Measurements from ENCODE around the gene CRY2. TPM values are rescaled to one million over a fixed set of nuclear protein-coding genes. Genes with fewer than 3 reads are reported as not detected.

CRY2 gene
- total and polyA plus RNA-seq, 12 donors, result 16.8 to 131 (median 86.6) TPM

DNA sequence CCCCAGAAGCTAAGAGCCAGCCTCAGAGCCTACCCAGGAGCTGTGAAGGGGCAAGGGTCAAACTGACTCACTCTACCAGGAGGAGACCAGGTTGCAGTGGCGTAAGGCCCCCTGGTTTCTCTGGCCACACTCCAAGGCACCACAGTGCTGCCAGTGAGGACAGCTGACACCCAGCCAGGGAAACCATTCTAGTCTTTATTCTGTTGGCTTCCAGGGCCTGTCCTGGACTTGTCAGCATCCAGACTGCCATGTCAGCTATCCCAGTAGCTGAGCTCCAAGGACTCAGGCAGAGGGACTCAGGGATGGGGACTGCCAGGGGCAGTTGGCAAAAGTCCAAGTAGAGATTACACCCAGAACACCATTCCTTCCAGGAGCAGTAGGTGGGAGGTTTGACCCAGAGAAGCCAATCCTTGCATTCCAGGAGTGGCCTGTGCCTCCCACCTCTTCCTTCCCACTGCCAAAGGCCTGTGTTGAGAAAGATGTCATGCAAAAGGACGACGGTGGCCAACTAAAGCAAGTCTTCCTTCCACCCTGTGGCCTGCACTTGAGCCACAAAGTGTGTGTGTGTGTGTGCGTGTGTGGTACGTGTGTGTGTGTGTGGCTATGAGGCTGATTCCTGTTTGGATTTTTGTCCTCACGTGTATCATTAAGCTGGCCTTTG, 34.6 kb downstream of the CRY2 start:
- peaks cover 0 to 68% (median 32%) of the 10 kb centered on the region in 9 donors for H3K36me3 ChIP-seq
- intact Hi-C loops (cut with DNase I), result no loop called here

DNA sequence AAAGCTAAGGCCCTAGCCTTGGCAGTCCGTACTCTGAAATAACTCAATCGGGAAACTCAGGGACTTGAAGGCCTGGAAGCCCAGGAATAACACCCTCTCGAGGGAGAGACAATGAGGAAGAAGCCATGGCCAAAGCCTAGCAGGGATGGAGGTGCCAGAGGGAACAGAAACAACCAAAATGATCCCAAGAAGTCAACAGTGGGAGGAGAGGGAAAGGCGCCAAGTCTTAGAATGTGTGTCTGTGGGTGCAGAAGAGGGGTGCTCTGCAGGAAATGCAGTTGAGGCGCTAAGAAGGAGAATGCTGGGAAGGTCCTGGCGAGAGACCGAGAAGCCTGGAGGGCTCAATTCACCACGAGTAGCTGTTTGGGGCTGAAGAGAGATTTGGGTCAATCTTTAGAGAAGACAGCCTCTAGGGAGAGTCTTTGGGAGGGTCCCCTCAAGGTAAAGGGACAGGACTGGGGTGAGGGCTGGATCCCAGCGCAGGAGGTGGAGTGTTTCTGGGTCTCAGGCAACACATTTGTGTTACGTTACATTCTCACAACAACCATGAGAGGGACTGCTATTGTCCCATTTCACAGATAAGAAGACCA, 37.4 kb downstream of the CRY2 start:
- H3K4me3 ChIP-seq, result peak overlapping the region in 1 of 10 donors; percentile 55

More for the DNA sequence above, 34.6 kb downstream of the CRY2 start:
- no peak for ATAC-seq
- Histone ChIP-seq H3K9me3 (no peaks in the 10 kb centered on the region), H3K27ac (no peak overlapping the region), H3K27me3 (peaks cover 0 to 13% (median 0%) of the 10 kb centered on the region in 7 donors), H3K4me1 (peaks cover 0 to 25% (median 10%) of the 10 kb centered on the region in 9 donors), H3K4me3 (no peak overlapping the region)
- TF ChIP-seq, protein P1, sequence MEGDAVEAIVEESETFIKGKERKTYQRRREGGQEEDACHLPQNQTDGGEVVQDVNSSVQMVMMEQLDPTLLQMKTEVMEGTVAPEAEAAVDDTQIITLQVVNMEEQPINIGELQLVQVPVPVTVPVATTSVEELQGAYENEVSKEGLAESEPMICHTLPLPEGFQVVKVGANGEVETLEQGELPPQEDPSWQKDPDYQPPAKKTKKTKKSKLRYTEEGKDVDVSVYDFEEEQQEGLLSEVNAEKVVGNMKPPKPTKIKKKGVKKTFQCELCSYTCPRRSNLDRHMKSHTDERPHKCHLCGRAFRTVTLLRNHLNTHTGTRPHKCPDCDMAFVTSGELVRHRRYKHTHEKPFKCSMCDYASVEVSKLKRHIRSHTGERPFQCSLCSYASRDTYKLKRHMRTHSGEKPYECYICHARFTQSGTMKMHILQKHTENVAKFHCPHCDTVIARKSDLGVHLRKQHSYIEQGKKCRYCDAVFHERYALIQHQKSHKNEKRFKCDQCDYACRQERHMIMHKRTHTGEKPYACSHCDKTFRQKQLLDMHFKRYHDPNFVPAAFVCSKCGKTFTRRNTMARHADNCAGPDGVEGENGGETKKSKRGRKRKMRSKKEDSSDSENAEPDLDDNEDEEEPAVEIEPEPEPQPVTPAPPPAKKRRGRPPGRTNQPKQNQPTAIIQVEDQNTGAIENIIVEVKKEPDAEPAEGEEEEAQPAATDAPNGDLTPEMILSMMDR (IDR thresholded peaks at IDR 0.05), result no peak
- WGBS, 2 donors, result 59 to 70% methylated on average over 6 of the region's 6 CpGs
- no peak for DNase-seq

DNA sequence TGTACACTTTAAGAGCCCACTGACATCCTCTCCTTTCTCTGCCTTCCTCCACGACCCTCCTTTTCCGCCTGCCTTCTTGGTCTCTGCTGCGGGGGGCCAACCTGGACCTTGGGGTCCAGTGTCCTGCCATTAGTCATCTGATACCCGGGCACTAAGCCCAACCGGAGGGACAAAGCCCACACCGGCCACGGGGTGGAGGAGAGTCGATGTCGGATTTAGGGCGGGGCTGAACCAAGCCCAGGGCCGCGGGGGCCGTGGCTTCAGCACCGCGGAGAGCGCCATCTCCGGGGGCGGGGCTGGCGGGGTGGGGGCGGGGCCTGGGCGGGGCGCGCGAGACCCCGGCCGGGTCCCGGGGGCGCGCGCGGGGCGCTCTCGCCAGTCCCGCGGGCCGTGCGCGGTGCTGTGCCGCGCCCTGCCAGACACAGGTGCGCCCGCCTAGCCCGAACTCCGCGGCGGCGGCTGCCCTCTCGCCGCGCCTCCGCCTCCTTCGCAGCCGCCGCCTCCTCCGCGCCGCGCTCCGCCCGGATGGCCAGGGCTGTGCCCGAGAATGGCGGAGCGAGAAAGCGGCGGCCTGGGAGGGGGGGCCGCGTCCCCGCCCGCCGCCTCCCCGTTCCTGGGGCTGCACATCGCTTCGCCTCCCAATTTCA, 38.1 kb downstream of the CRY2 start, which contains the start of gene MAPK8IP1:
Gene MAPK8IP1, plus strand, starts transcription at position 378 of the 647 bp plus-strand sequence. Its CDS starts 170 bp downstream, at position 548.
- Histone ChIP-seq H3K36me3 (peaks cover 0 to 33% (median 15%) of the 10 kb centered on the region in 9 donors), H3K4me3 (peak within 1 kb of the TSS in 9 of 10 donors; percentile 30 to 59 (median 50)), H3K9me3 (no peaks in the 10 kb centered on the region), H3K27ac (no peak within 1 kb of the TSS), H3K4me1 (peaks cover 0 to 23% (median 10%) of the 10 kb centered on the region in 9 donors), H3K27me3 (peaks cover 0 to 13% (median 0%) of the 10 kb centered on the region in 7 donors)
- TF ChIP-seq, protein P1 (IDR thresholded peaks at IDR 0.05), result peak in 1 of 9 donors; percentile 7
- WGBS, 2 donors, result 2% methylated on average over 33 to 73 of the region's 73 CpGs
- DNase-seq (peak; percentile 42 to 55), ATAC-seq (peak; percentile 19 to 79 (median 72))
- intact Hi-C loops (cut with DNase I), result no loop called here

More for the DNA sequence above, 37.4 kb downstream of the CRY2 start:
- intact Hi-C loops (cut with DNase I), result no loop called here
- TF ChIP-seq, protein P1 (IDR thresholded peaks at IDR 0.05), result no peak
- peaks cover 0 to 13% (median 0%) of the 10 kb centered on the region in 7 donors for H3K27me3 ChIP-seq
- peaks cover 0 to 23% (median 10%) of the 10 kb centered on the region in 9 donors for H3K4me1 ChIP-seq
- no peak for ATAC-seq
- H3K27ac ChIP-seq, result no peak overlapping the region
- no peak for DNase-seq
- peaks cover 0 to 40% (median 22%) of the 10 kb centered on the region in 9 donors for H3K36me3 ChIP-seq
- no peaks in the 10 kb centered on the region for H3K9me3 ChIP-seq
- WGBS, 2 donors, result 86 to 90% methylated on average over 10 of the region's 10 CpGs

Data from heart right ventricle (tissue), 16 donors.